ENCODE results near the gene PSMG3. TPM values are rescaled to one million over a fixed set of nuclear protein-coding genes. Genes with fewer than 3 reads are reported as not detected.

The PSMG3 gene
- total RNA-seq, 4 donors from 2014 or later: 13.5 to 39.7 (median 31.5) TPM

- TF ChIP-seq CTCF (IDR thresholded peaks at IDR 0.05; ENCODE audit: low read depth): no peak
Observed at GRCh38 chr7:1601956-1602355, 32.1 kb upstream of the PSMG3 start.

GRCh38 chr7:1599640-1600395, 30.0 kb upstream of the PSMG3 start:
- no peak for TF ChIP-seq CTCF (IDR thresholded peaks at IDR 0.05; ENCODE audit: low read depth)

- TF ChIP-seq CTCF (IDR thresholded peaks at IDR 0.05; ENCODE audit: low read depth): no peak
Observed at GRCh38 chr7:1598961-1599639, 29.3 kb upstream of the PSMG3 start.

- TF ChIP-seq CTCF (IDR thresholded peaks at IDR 0.05; ENCODE audit: low read depth): no peak
Observed at GRCh38 chr7:1598286-1598685, 28.5 kb upstream of the PSMG3 start.

GRCh38 chr7:1597791-1598190, 28.0 kb upstream of the PSMG3 start:
- no peak for TF ChIP-seq CTCF (IDR thresholded peaks at IDR 0.05; ENCODE audit: low read depth)

GRCh38 chr7:1597066-1597760, 27.4 kb upstream of the PSMG3 start:
- TF ChIP-seq CTCF (IDR thresholded peaks at IDR 0.05; ENCODE audit: low read depth): no peak

Measured in subcutaneous adipose tissue (tissue), 4 donors.